HL-60 (cell line): ENCODE results near the gene EDA.

Experiments used
- DNase-seq, 2 experiments: peaks; one replicate each; pipeline ENCODE4 v3.0.0-alpha.2; 2010 to 2020; ENCODE audit warnings: low read depth in 1 of 2, low spot score in 1 of 2
- H3K27ac ChIP-seq: fragments of 250-450 bp; sonication (Bioruptor Pico); replicated peaks from 2 replicates; pipeline ENCODE4 v1.5.1; 2020; ENCODE audit warnings: mild to moderate bottlenecking, moderate library complexity
- H3K27me3 ChIP-seq: fragments of 250-450 bp; sonication (Bioruptor Pico); 2 replicates; pipeline ENCODE4 v1.5.1; 2021; ENCODE audit warnings: mild to moderate bottlenecking, moderate library complexity; ENCODE audit not compliant: insufficient read depth, poor library complexity, severe bottlenecking
- H3K4me3 ChIP-seq: replicated peaks from 2 replicates; pipeline ENCODE4 v1.5.1; 2011; ENCODE audit warnings: mild to moderate bottlenecking, control low read depth, low read length; ENCODE audit not compliant: insufficient read depth
- CTCF ChIP-seq: IDR thresholded peaks from one replicate; pipeline ENCODE4 v1.5.1; 2011; ENCODE audit warnings: low read length, control low read depth, inconsistent platforms; ENCODE audit not compliant: insufficient read depth
- GABPA ChIP-seq: IDR thresholded peaks from 2 replicates; pipeline ENCODE4 v1.6.1; 2012; ENCODE audit warnings: low read depth
- POLR2AphosphoS5 ChIP-seq: IDR thresholded peaks from 2 replicates; pipeline ENCODE4 v1.6.1; 2012; ENCODE audit warnings: low read depth
- REST ChIP-seq: IDR thresholded peaks from 2 replicates; pipeline ENCODE4 v1.6.1; 2012; ENCODE audit warnings: low read depth; ENCODE audit not compliant: insufficient replicate concordance
- SPI1 ChIP-seq: IDR thresholded peaks from 2 replicates; pipeline ENCODE4 v1.6.1; 2012; ENCODE audit warnings: low read depth, mild to moderate bottlenecking, borderline replicate concordance

EDA gene

GRCh38 chrX:69759921-69760625 lies 144.2 kb downstream of the EDA start:
- no peak for TF ChIP-seq POLR2AphosphoS5
- no peak for TF ChIP-seq CTCF
- DNase-seq, result no peak
- Histone ChIP-seq H3K4me3 (no peak overlapping the region), H3K27me3 (no peaks in the 10 kb centered on the region), H3K27ac (no peak overlapping the region)

- Histone ChIP-seq H3K27me3 (no peaks in the 10 kb centered on the region), H3K4me3 (no peak overlapping the region), H3K27ac (no peak overlapping the region)
- no peak for DNase-seq
- TF ChIP-seq GABPA (no peak), REST (no peak), CTCF (no peak), SPI1 (no peak), POLR2AphosphoS5 (no peak)
These were observed 145.7 kb downstream of the EDA start for GRCh38 chrX:69761633-69762032.

GRCh38 chrX:69762340-69762739 lies 146.4 kb downstream of the EDA start:
- TF ChIP-seq REST (no peak), POLR2AphosphoS5 (no peak), CTCF (no peak), GABPA (no peak), SPI1 (no peak)
- DNase-seq, result no peak
- no peaks in the 10 kb centered on the region for H3K27me3 ChIP-seq
- no peak overlapping the region for H3K27ac ChIP-seq
- no peak overlapping the region for H3K4me3 ChIP-seq

- no peak overlapping the region for H3K4me3 ChIP-seq
- DNase-seq, result no peak
- TF ChIP-seq REST (no peak), SPI1 (no peak), GABPA (no peak), CTCF (no peak)
- H3K27me3 ChIP-seq, result no peaks in the 10 kb centered on the region
- no peak overlapping the region for H3K27ac ChIP-seq
These were observed 177.5 kb downstream of the EDA start for GRCh38 chrX:69793260-69793935.
